Pancreas (tissue), 10 donors: ENCODE data around the gene TRIOBP. TPM values are rescaled to one million over a fixed set of nuclear protein-coding genes. Genes with fewer than 3 reads are reported as not detected.

ENCODE experiments used
- ATAC-seq, 4 donors: fragments of 200-7000 bp; cut with Tn5 transposase; one replicate each; pipeline versions ENCODE4 v1.8.0 to v1.9.1; 2020; ENCODE audit warnings: mild to moderate bottlenecking in 4 of 4, moderate library complexity in 4 of 4
- DNase-seq, 6 donors: peaks; one replicate each; pipeline ENCODE4 v3.0.0-alpha.2; 2020
- FAIRE-seq: peaks from 2 replicates; lab custom pipeline; 2012; peaks lifted over from hg19 to GRCh38; lab: Jason Lieb, UNC
- H3K27ac ChIP-seq, 4 donors: fragments of 200-600 bp; sonication (generic); 1 replicate in 3 of 4; 2 replicates in 1 of 4; pipeline versions ENCODE4 v1.5.0 to v1.8.0; 2020
- H3K27me3 ChIP-seq, 4 donors: fragments of 200-600 bp; one replicate each; pipeline ENCODE4 v1.8.0; 2021
- H3K36me3 ChIP-seq, 3 donors: fragments of 200-600 bp; sonication (generic) in 1 of 3; one replicate each; pipeline versions ENCODE4 v1.5.0 to v1.8.0; 2020 to 2021
- H3K4me1 ChIP-seq, 3 donors: fragments of 200-600 bp; one replicate each; pipeline ENCODE4 v1.8.0; 2021
- H3K4me3 ChIP-seq, 4 donors: fragments of 200-600 bp; sonication (generic) in 2 of 4; one replicate each; pipeline versions ENCODE4 v1.5.0 to v1.8.0; 2020 to 2021
- H3K9me3 ChIP-seq, 4 donors: fragments of 200-600 bp; one replicate each; pipeline ENCODE4 v1.8.0; 2021
- CTCF ChIP-seq, 4 donors: fragments of 200-600 bp; sonication (generic) in 3 of 4; IDR thresholded peaks; one replicate each; pipeline versions ENCODE4 v1.5.0 to v1.8.0; 2021; ENCODE audit warnings: antibody characterized with exemption in 4 of 4
- WGBS, 2 donors: extraction: QIAGEN DNeasy Blood & Tissue Kit; methylation state at CpG; one replicate each; pipeline ENCODE4 v1.1.7; 2013; 5-methylcytosine and 5-hydroxymethylcytosine counted together
- intact Hi-C, 3 donors: fragments of 100-400 bp; cut with DNase I; formaldehyde crosslinking; loops; one replicate each; pipeline versions ENCODE4 v1.11.1 to v1.14.2; 2022
- polyA plus RNA-seq, 2 donors: library from polyadenylated mRNA; stranded (reverse); fragments of 200-250 nt; gene quantifications; one replicate each; pipeline ENCODE4 v1.2.3, GENCODE V29; 2013
- total RNA-seq, 6 donors: library from RNA; stranded (reverse); fragmentation: NEBNext Ultra II Directional in 4 of 6; extraction: Animal tissue kit (Norgen Biotek cat#: 25700) in 4 of 6; gene quantifications; one replicate each; pipeline versions ENCODE4 v1.2.1 to v1.2.4, GENCODE V29; 2021 to 2023
- donor health status: healthy with polysubstance abuse.
- donor health status: DM: no; HTN: no; CAD: no; lungs with moderate emphysema.
- donor health status: DM: no; HTN: no; CAD: no.
- donor health status: control.
- donor health status: control.
- donor health status: Bipolar disorder and iron deficiency.
- donor health status: DM: yes; HTN: yes; CAD: no.
- donor health status: DM: no; HTN: no; CAD: no.
- donor health status: DM: no; HTN: no; CAD: no.
- donor health status: DM: yes; HTN: yes; CAD: no.

Gene TRIOBP
- total and polyA plus RNA-seq, 8 donors = 17.4 to 36.6 (median 24.1) TPM

GRCh38 chr22:37725551-37726240, 28.8 kb downstream of the TRIOBP start:
- ATAC-seq (no peak), FAIRE-seq (no peak), DNase-seq (no peak)
- H3K36me3 ChIP-seq = no peaks in the 10 kb centered on the region
- H3K4me1 ChIP-seq = peaks cover 4 to 15% (median 4%) of the 10 kb centered on the region in 3 donors
- H3K27ac ChIP-seq = no peak overlapping the region
- WGBS, 2 donors = 91% methylated on average over 25 of the region's 25 CpGs
- intact Hi-C loops = loop anchor here in 1 of 3 donors (10.0 kb wide), 1 partner anchor 59 kb away; no protein-coding TSS in a partner anchor
- no peak overlapping the region for H3K4me3 ChIP-seq
- H3K9me3 ChIP-seq = no peaks in the 10 kb centered on the region
- TF ChIP-seq CTCF (IDR thresholded peaks at IDR 0.05) = no peak
- no peaks in the 10 kb centered on the region for H3K27me3 ChIP-seq

GRCh38 chr22:37726241-37726887, 29.5 kb downstream of the TRIOBP start:
- intact Hi-C loops = loop anchor here in 1 of 3 donors (10.0 kb wide), 1 partner anchor 58 kb away; no protein-coding TSS in a partner anchor

GRCh38 chr22:37728620-37729019, 31.8 kb downstream of the TRIOBP start:
- FAIRE-seq = no peak
- Histone ChIP-seq H3K4me1 (peaks cover 10 to 28% (median 13%) of the 10 kb centered on the region in 3 donors), H3K4me3 (no peak overlapping the region), H3K27ac (peak overlapping the region in 2 of 4 donors; percentile 40 to 51), H3K36me3 (no peaks in the 10 kb centered on the region), H3K27me3 (no peaks in the 10 kb centered on the region), H3K9me3 (no peaks in the 10 kb centered on the region)
- no peak for TF ChIP-seq CTCF (IDR thresholded peaks at IDR 0.05)
- intact Hi-C loops = loop anchor here in 1 of 3 donors (10.0 kb wide), 1 partner anchor 56 kb away; no protein-coding TSS in a partner anchor
- DNase-seq = no peak
- WGBS, 2 donors = 97 to 100% methylated on average over 1 of the region's 1 CpG
- no peak for ATAC-seq

More at GRCh38 chr22:37726241-37726887, 29.5 kb downstream of the TRIOBP start:
- H3K27me3 ChIP-seq = no peaks in the 10 kb centered on the region
- no peaks in the 10 kb centered on the region for H3K9me3 ChIP-seq
- no peaks in the 10 kb centered on the region for H3K36me3 ChIP-seq
- FAIRE-seq (no peak), ATAC-seq (no peak), DNase-seq (no peak)
- peaks cover 5 to 17% (median 6%) of the 10 kb centered on the region in 3 donors for H3K4me1 ChIP-seq
- TF ChIP-seq CTCF (IDR thresholded peaks at IDR 0.05) = no peak
- no peak overlapping the region for H3K4me3 ChIP-seq
- 84 to 87% methylated on average over 19 to 20 of the region's 20 CpGs for WGBS, 2 donors
- H3K27ac ChIP-seq = no peak overlapping the region

- H3K27ac ChIP-seq = peak overlapping the region; percentile 20 to 80 (median 48)
- H3K27me3 ChIP-seq = no peaks in the 10 kb centered on the region
- H3K9me3 ChIP-seq = no peaks in the 10 kb centered on the region
- H3K36me3 ChIP-seq = no peaks in the 10 kb centered on the region
- H3K4me1 ChIP-seq = peaks cover 10 to 28% (median 13%) of the 10 kb centered on the region in 3 donors
- no peak overlapping the region for H3K4me3 ChIP-seq
- peak; percentile 51 to 81 (median 68) for ATAC-seq
- no peak for DNase-seq
- intact Hi-C loops = no loop called here
- peak in 1 of 4 donors; percentile 14 for TF ChIP-seq CTCF (IDR thresholded peaks at IDR 0.05)
- WGBS, 2 donors = 69 to 72% methylated on average over 13 of the region's 13 CpGs
- FAIRE-seq = no peak
These were observed 35.1 kb downstream of the TRIOBP start for GRCh38 chr22:37731804-37732471.
